SK-N-SH (cell line): ENCODE data around the gene PLD4. TPM values are rescaled to one million over a fixed set of nuclear protein-coding genes. Genes with fewer than 3 reads are reported as not detected.

Experiments used
- CTCF ChIA-PET: fragments of 300-600, 350-600 bp; formaldehyde crosslinking; extraction: SDS; loops from one replicate; lab custom pipeline; 2021; lab: Yijun Ruan, JAX
- POLR2A ChIA-PET: fragments of 350-600 bp; sonication (Branson Sonifier 250); formaldehyde crosslinking; extraction: SDS; loops from one replicate; lab custom pipeline; 2020; ENCODE audit warnings: antibody characterized with exemption, inconsistent platforms; lab: Yijun Ruan, JAX
- DNase-seq: peaks from one replicate; pipeline ENCODE4 v3.0.0; 2012
- H2AFZ ChIP-seq: fragments of 200-600 bp; sonication (generic); 2 replicates; pipeline ENCODE4 v1.8.1; 2016; ENCODE audit warnings: antibody characterized with exemption, mild to moderate bottlenecking, low read depth
- H3F3A ChIP-seq: fragments of 200-600 bp; sonication (generic); replicated peaks from 2 replicates; pipeline ENCODE3; 2016; ENCODE audit warnings: antibody characterized with exemption, mild to moderate bottlenecking; ENCODE audit not compliant: insufficient read depth
- H3K27ac ChIP-seq, 2 experiments: fragments of 200-500 bp in 1 of 2; fragments of 200-600 bp in 1 of 2; sonication (Bioruptor generic) in 1 of 2; sonication (generic), shearing (Covaris generic) in 1 of 2; 2 replicates each; pipeline versions ENCODE4 v1.5.1 to v1.6.1; 2014 to 2016; ENCODE audit warnings: low read depth in 2 of 2, inconsistent platforms in 1 of 2, low read length in 1 of 2, mild to moderate bottlenecking in 1 of 2, mixed read lengths in 1 of 2
- H3K27me3 ChIP-seq: fragments of 200-600 bp; sonication (generic), shearing (Covaris generic); 2 replicates; pipeline ENCODE4 v1.6.1; 2016; ENCODE audit warnings: mixed run types; ENCODE audit not compliant: insufficient read depth
- H3K36me3 ChIP-seq, 2 experiments: fragments of 200-500 bp in 1 of 2; fragments of 200-600 bp in 1 of 2; sonication (Bioruptor generic) in 1 of 2; sonication (generic) in 1 of 2; replicated peaks in 1 of 2; 2 replicates each; pipeline versions ENCODE3 to v1.5.1; 2014 to 2016; ENCODE audit warnings: low read length in 1 of 2, mild to moderate bottlenecking in 1 of 2; ENCODE audit not compliant: insufficient read depth in 2 of 2, control insufficient read depth in 1 of 2
- H3K4me1 ChIP-seq, 2 experiments: fragments of 200-500 bp in 1 of 2; fragments of 200-600 bp in 1 of 2; sonication (Bioruptor generic) in 1 of 2; sonication (generic), shearing (Covaris generic) in 1 of 2; 2 replicates each; pipeline versions ENCODE4 v1.5.1 to v1.6.1; 2014 to 2016; ENCODE audit warnings: low read depth in 1 of 2, low read length in 1 of 2, mixed run types in 1 of 2; ENCODE audit not compliant: insufficient read depth in 2 of 2, control insufficient read depth in 1 of 2
- H3K4me2 ChIP-seq: fragments of 200-600 bp; sonication (generic), shearing (Covaris generic); 2 replicates; pipeline ENCODE4 v1.6.1; 2017; ENCODE audit warnings: mixed run types
- H3K4me3 ChIP-seq, 2 experiments: fragments of 200-500 bp in 1 of 2; fragments of 200-600 bp in 1 of 2; sonication (Bioruptor generic) in 1 of 2; sonication (generic), shearing (Covaris generic) in 1 of 2; 2 replicates each; pipeline versions ENCODE4 v1.5.1 to v1.8.1; 2014 to 2016; ENCODE audit warnings: low read depth in 2 of 2, inconsistent platforms in 1 of 2, low read length in 1 of 2, mild to moderate bottlenecking in 1 of 2, mixed read lengths in 1 of 2, moderate library complexity in 1 of 2
- H3K79me2 ChIP-seq: fragments of 200-600 bp; sonication (generic); 2 replicates; pipeline ENCODE4 v1.8.1; 2017; ENCODE audit warnings: mild to moderate bottlenecking; ENCODE audit not compliant: insufficient read depth
- H3K9ac ChIP-seq: fragments of 200-600 bp; sonication (generic); 2 replicates; pipeline ENCODE4 v1.6.1; 2017; ENCODE audit warnings: mixed run types
- H3K9me2 ChIP-seq: fragments of 200-600 bp; sonication (generic); 2 replicates; pipeline ENCODE4 v1.6.1; 2017; ENCODE audit warnings: mixed run types
- H3K9me3 ChIP-seq: fragments of 200-600 bp; sonication (generic); 2 replicates; pipeline ENCODE4 v1.6.1; 2017; ENCODE audit warnings: mixed run types, mild to moderate bottlenecking, moderate library complexity
- H4K20me1 ChIP-seq: fragments of 200-600 bp; sonication (generic); 2 replicates; pipeline ENCODE4 v1.6.1; 2017; ENCODE audit warnings: mild to moderate bottlenecking, mixed run types; ENCODE audit not compliant: insufficient read depth
- CHD2 ChIP-seq: fragments of 150-350 bp; IDR thresholded peaks from 2 replicates; pipeline ENCODE4 v1.6.1; 2018; ENCODE audit warnings: low read length; ENCODE audit not compliant: partially characterized antibody
- EP300 ChIP-seq, 2 experiments: IDR thresholded peaks; 2 replicates each; pipeline versions ENCODE4 v1.4.0 to v1.6.1; 2012; ENCODE audit warnings: borderline replicate concordance in 1 of 2, low read depth in 1 of 2, low read length in 1 of 2
- FOXJ3 ChIP-seq: sonication (generic); formaldehyde crosslinking; IDR thresholded peaks from 2 replicates; pipeline ENCODE4 v1.5.1; 2020; ENCODE audit warnings: mild to moderate bottlenecking, missing genetic modification reagents
- GABPA ChIP-seq: IDR thresholded peaks from 2 replicates; pipeline ENCODE4 v1.4.0; 2012; ENCODE audit warnings: low read depth, mild to moderate bottlenecking
- JUND ChIP-seq: IDR thresholded peaks from 2 replicates; pipeline ENCODE4 v1.4.0; 2012
- MEF2A ChIP-seq: IDR thresholded peaks from 2 replicates; pipeline ENCODE4 v1.4.0; 2012; ENCODE audit warnings: low read depth, borderline replicate concordance
- MXI1 ChIP-seq: IDR thresholded peaks from 2 replicates; pipeline ENCODE4 v1.6.1; 2012; ENCODE audit warnings: mild to moderate bottlenecking, low read depth, low read length, improper control_type of control experiment
- NFIC ChIP-seq: IDR thresholded peaks from 2 replicates; pipeline ENCODE4 v1.4.0; 2012; ENCODE audit warnings: borderline replicate concordance
- NRF1 ChIP-seq: IDR thresholded peaks from 2 replicates; pipeline ENCODE4 v1.6.1; 2012; ENCODE audit warnings: low read depth, mild to moderate bottlenecking, low read length
- POLR2AphosphoS5 ChIP-seq: IDR thresholded peaks from 2 replicates; pipeline ENCODE4 v1.6.1; 2012; ENCODE audit warnings: low read depth, low read length
- REST ChIP-seq: IDR thresholded peaks from 2 replicates; pipeline ENCODE4 v1.6.1; 2012; ENCODE audit warnings: mild to moderate bottlenecking, low read depth, low read length, moderate library complexity
- RFX5 ChIP-seq: IDR thresholded peaks from 2 replicates; pipeline ENCODE4 v1.6.1; 2012; ENCODE audit warnings: mild to moderate bottlenecking, improper control_type of control experiment, low read length
- SIN3A ChIP-seq: IDR thresholded peaks from 2 replicates; pipeline ENCODE4 v1.6.1; 2012; ENCODE audit warnings: low read depth, mild to moderate bottlenecking, low read length, moderate library complexity, borderline replicate concordance
- SMC3 ChIP-seq: IDR thresholded peaks from 2 replicates; pipeline ENCODE4 v1.6.1; 2012; ENCODE audit warnings: low read depth, low read length, improper control_type of control experiment
- TCF12 ChIP-seq: IDR thresholded peaks from 2 replicates; pipeline ENCODE4 v1.4.0; 2012
- TEAD4 ChIP-seq: IDR thresholded peaks from 2 replicates; pipeline ENCODE4 v1.4.0; 2012; ENCODE audit warnings: mild to moderate bottlenecking, borderline replicate concordance; ENCODE audit not compliant: insufficient read depth
- WGBS: methylation state at CpG from one replicate; pipeline ENCODE4 v1.1.6; 2017; ENCODE audit warnings: low lambda C conversion rate; 5-methylcytosine and 5-hydroxymethylcytosine counted together
- polyA plus RNA-seq, 3 experiments: library from polyadenylated mRNA; depleted of rRNA; stranded (reverse); fragments of >200 nt; gene quantifications; 2 replicates each; pipeline ENCODE4 v1.2.3, GENCODE V29; 2012

PLD4 gene
- polyA plus RNA-seq, 1 of the 3 experiments (the other 2 are of a cell fraction), result 0.02 TPM

- Histone ChIP-seq H3K4me2 (no peak overlapping the region), H3F3A (no peaks in the 10 kb centered on the region), H3K9me3 (no peaks in the 10 kb centered on the region), H4K20me1 (no peaks in the 10 kb centered on the region), H3K27me3 (no peaks in the 10 kb centered on the region), H3K36me3 (no peaks in the 10 kb centered on the region), H3K9ac (no peak overlapping the region), H3K4me3 (no peak overlapping the region), H3K79me2 (no peaks in the 10 kb centered on the region), H2AFZ (no peak overlapping the region), H3K9me2 (no peaks in the 10 kb centered on the region), H3K27ac (no peak overlapping the region), H3K4me1 (no peaks in the 10 kb centered on the region; a peak in 1 of 4 replicates)
- DNase-seq, result no peak
- ChIA-PET POLR2A (no interaction called here), CTCF (no interaction called here)
- no peak for TF ChIP-seq FOXJ3 (CRISPR knock-in tag)
- TF ChIP-seq NRF1, result no peak
- TF ChIP-seq CHD2, result no peak
- no peak for TF ChIP-seq TCF12
- 40% methylated on average over 1 of the region's 4 CpGs for WGBS
Measured at GRCh38 chr14:104923640-104924420, 849 bp upstream of the PLD4 start.

DNA sequence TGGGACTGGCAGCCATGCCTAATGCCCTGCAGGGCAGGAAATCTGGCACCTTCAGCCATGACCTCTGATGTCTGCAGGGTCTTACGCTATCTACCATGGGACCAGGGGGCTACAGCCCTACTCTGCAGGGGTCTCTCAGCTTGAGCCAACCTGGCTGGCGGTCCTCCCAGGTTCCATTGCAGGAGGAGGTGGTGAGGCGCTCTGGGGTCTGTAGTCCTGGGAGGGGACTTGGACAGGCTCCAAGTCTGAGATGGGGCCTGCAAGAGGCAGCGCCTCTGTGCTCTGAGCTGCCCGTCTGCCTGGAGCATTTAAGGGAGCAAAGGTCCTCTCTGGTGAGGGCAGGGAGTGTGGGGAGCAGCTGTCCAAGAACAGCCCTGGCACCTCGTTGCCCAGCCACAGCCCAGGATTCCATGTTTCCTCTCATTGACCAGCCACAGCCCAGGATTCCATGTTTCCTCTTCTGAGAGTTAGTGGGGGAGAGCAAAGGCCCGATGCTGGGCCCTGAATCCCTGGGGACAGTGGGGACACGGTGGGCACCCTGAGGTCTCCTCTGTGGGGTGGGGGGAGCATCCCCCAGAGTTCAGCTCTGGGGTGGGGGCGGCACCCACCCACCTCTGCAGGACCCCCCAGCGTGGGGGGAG is 655 bp downstream of the PLD4 start:
- Histone ChIP-seq H3K36me3 (no peaks in the 10 kb centered on the region), H3K4me1 (no peaks in the 10 kb centered on the region; a peak in 1 of 4 replicates), H3K27me3 (no peaks in the 10 kb centered on the region), H4K20me1 (no peaks in the 10 kb centered on the region), H3K4me3 (no peak overlapping the region), H3F3A (no peaks in the 10 kb centered on the region), H3K27ac (no peak overlapping the region), H3K9me3 (no peaks in the 10 kb centered on the region), H3K79me2 (no peaks in the 10 kb centered on the region), H2AFZ (no peak overlapping the region), H3K9ac (no peak overlapping the region), H3K9me2 (no peaks in the 10 kb centered on the region), H3K4me2 (no peak overlapping the region)
- CTCF ChIA-PET, result interaction anchor here (0.8 to 1.3 kb wide), 3 partner anchors 10 to 120 kb away, joined by 3 to 4 read pairs (median 4); no protein-coding TSS in a partner anchor
- TF ChIP-seq RFX5 (no peak), POLR2AphosphoS5 (no peak)
- DNase-seq, result no peak
- WGBS, result 10% methylated on average over 2 of the region's 10 CpGs
- POLR2A ChIA-PET, result no interaction called here

DNA sequence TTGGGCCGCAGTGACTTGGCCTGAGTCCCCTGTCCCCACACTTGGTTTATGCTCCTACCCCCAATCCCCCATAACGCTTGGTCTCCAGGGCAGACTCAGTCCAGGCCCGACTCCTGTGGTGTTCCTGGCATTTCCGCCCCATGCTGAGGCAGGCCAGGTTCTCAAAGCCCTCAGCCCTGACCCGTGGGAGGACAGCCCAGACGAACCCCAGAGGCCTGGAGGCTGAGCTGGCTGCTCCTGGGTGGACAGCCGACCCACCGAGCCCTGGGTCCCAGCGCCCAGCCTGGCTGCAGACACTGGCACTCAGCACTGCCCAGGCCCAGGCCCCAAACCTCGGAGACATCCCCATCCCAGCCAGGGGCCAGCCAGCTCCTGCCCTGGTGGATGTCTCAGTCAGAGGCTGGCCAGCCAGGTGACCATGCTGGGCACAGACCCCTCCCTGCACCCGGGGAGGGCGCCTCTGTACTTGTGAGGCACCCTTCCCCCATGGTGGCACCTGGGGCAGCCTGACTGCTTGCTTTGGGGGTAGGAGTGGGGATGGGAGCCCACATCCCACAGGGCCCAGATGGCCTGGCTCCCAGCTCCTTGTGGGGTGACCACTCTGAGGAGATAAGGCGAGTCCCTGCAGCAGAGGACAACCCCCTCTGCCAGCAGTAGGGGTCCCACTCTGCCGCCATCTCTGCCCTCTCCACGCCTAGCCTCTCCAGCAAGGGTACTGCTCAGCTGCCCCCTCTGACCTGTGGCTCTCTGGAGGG is 1.4 kb downstream of the PLD4 start:
- Histone ChIP-seq H3K4me2 (no peak overlapping the region), H3F3A (no peaks in the 10 kb centered on the region), H2AFZ (no peak overlapping the region), H3K27ac (no peak overlapping the region), H3K27me3 (no peaks in the 10 kb centered on the region), H3K4me1 (no peaks in the 10 kb centered on the region; a peak in 1 of 4 replicates), H3K4me3 (no peak overlapping the region), H4K20me1 (no peaks in the 10 kb centered on the region), H3K36me3 (no peaks in the 10 kb centered on the region), H3K79me2 (no peaks in the 10 kb centered on the region), H3K9me3 (no peaks in the 10 kb centered on the region), H3K9ac (no peak overlapping the region), H3K9me2 (no peaks in the 10 kb centered on the region)
- TF ChIP-seq FOXJ3 (CRISPR knock-in tag) (no peak), NRF1 (no peak), REST (no peak), MEF2A (no peak), NFIC (no peak), GABPA (no peak), SMC3 (no peak), SIN3A (no peak), TEAD4 (no peak), MXI1 (no peak), EP300 (IDR thresholded peaks at IDR 0.05; ENCODE audit: borderline replicate concordance in 1 of 2, low read depth in 1 of 2, low read length in 1 of 2) (no peak), JUND (no peak)
- no peak for DNase-seq
- ChIA-PET POLR2A (no interaction called here), CTCF (interaction anchor here (0.8 to 1.5 kb wide), 3 partner anchors 50 to 120 kb away, joined by 3 to 4 read pairs (median 3); no protein-coding TSS in a partner anchor)
- WGBS, result 68% methylated on average over 5 of the region's 15 CpGs
